ENCODE measurements around the gene ATP9B.

ATP9B gene

GRCh38 chr18:79393635-79394533 is 324.7 kb downstream of the ATP9B start (continued):
- TF ChIP-seq REST (tag by site-specific recombination; IDR thresholded peaks at IDR 0.05) (no peak), ZBTB48 (tag by site-specific recombination; IDR thresholded peaks at IDR 0.05) (no peak), ZBTB44 (tag by site-specific recombination; IDR thresholded peaks at IDR 0.05) (peak; percentile 31; the same call in 1 of the 2 replicates), ZNF350 (tag by site-specific recombination; IDR thresholded peaks at IDR 0.05) (no peak), SCRT2 (tag by site-specific recombination; IDR thresholded peaks at IDR 0.05) (no peak), GFI1B (tag by site-specific recombination; IDR thresholded peaks at IDR 0.05) (no peak), KLF17 (tag by site-specific recombination; IDR thresholded peaks at IDR 0.05) (no peak), ZNF433 (tag by site-specific recombination; IDR thresholded peaks at IDR 0.05; ENCODE audit: low read depth) (no peak), ZNF274 (IDR thresholded peaks at IDR 0.05; ENCODE audit: low read length) (no peak), ZNF274 (tag by site-specific recombination; IDR thresholded peaks at IDR 0.05; ENCODE audit: borderline replicate concordance) (no peak), ZNF76 (tag by site-specific recombination; IDR thresholded peaks at IDR 0.05; ENCODE audit: borderline replicate concordance, low read depth) (no peak), ZNF202 (tag by site-specific recombination; IDR thresholded peaks at IDR 0.05; ENCODE audit: borderline replicate concordance) (no peak), ZNF341 (tag by site-specific recombination; IDR thresholded peaks at IDR 0.05; ENCODE audit: low read depth) (peak; percentile 92), ZNF670 (tag by site-specific recombination; IDR thresholded peaks at IDR 0.05; ENCODE audit: low read depth) (no peak), ZNF645 (tag by site-specific recombination; IDR thresholded peaks at IDR 0.05) (no peak), ZNF623 (tag by site-specific recombination; IDR thresholded peaks at IDR 0.05) (no peak), ZNF580 (tag by site-specific recombination; IDR thresholded peaks at IDR 0.05) (no peak), ZNF621 (tag by site-specific recombination; IDR thresholded peaks at IDR 0.05) (no peak), CTCF (tag by site-specific recombination; IDR thresholded peaks at IDR 0.05) (no peak), TSHZ1 (tag by site-specific recombination; IDR thresholded peaks at IDR 0.05; ENCODE audit: borderline replicate concordance) (no peak), ZNF785 (tag by site-specific recombination; IDR thresholded peaks at IDR 0.05) (no peak), ZNF174 (tag by site-specific recombination; IDR thresholded peaks at IDR 0.05) (no peak), ZNF610 (tag by site-specific recombination; IDR thresholded peaks at IDR 0.05; ENCODE audit: borderline replicate concordance) (no peak), ZNF155 (tag by site-specific recombination; IDR thresholded peaks at IDR 0.05) (no peak), ZNF560 (tag by site-specific recombination; IDR thresholded peaks at IDR 0.05; ENCODE audit: borderline replicate concordance) (no peak), ZNF394 (tag by site-specific recombination; IDR thresholded peaks at IDR 0.05; ENCODE audit: borderline replicate concordance) (no peak)

All from HEK293 (cell line).